Chondrocyte (in vitro differentiated cells): ENCODE results near the gene DAZAP1. TPM values are rescaled to one million over a fixed set of nuclear protein-coding genes. Genes with fewer than 3 reads are reported as not detected.

Experiments
- DNase-seq: peaks from one replicate; pipeline ENCODE4 v3.0.0; 2021; ENCODE audit warnings: mixed read lengths, low spot score
- H3K27ac Mint-ChIP-seq: one replicate; pipeline ENCODE4 v1.8.0; 2021; ENCODE audit warnings: mild to moderate bottlenecking, moderate library complexity, mixed read lengths; ENCODE audit not compliant: unreplicated experiment
- H3K27me3 Mint-ChIP-seq: 2 replicates; pipeline ENCODE4 v1.8.0; 2021; ENCODE audit warnings: low read depth, mixed read lengths
- H3K36me3 Mint-ChIP-seq: 2 replicates; pipeline ENCODE4 v1.8.0; 2021; ENCODE audit warnings: low read depth, mixed read lengths
- H3K4me1 Mint-ChIP-seq: 2 replicates; pipeline ENCODE4 v1.8.0; 2021; ENCODE audit warnings: low read depth, mild to moderate bottlenecking, mixed read lengths
- H3K4me3 Mint-ChIP-seq: one replicate; pipeline ENCODE4 v1.8.0; 2021; ENCODE audit warnings: mild to moderate bottlenecking, moderate library complexity, mixed read lengths; ENCODE audit not compliant: unreplicated experiment
- H3K9me3 Mint-ChIP-seq: 2 replicates; pipeline ENCODE4 v1.8.0; 2021; ENCODE audit warnings: low read depth, mixed read lengths
- total RNA-seq: library from RNA; stranded (reverse); gene quantifications from 3 replicates; pipeline ENCODE4 v1.2.1, GENCODE V29; 2021
- TF ChIP-seq, protein P1 (sequence below): fragments of 200-600 bp; sonication (generic); IDR thresholded peaks from 2 replicates; pipeline ENCODE4 v1.5.0; 2021; ENCODE audit warnings: antibody characterized with exemption, mild to moderate bottlenecking, moderate library complexity

Gene DAZAP1
- total RNA-seq, 1 donor from 2014 or later, result 88.0 TPM

DNA sequence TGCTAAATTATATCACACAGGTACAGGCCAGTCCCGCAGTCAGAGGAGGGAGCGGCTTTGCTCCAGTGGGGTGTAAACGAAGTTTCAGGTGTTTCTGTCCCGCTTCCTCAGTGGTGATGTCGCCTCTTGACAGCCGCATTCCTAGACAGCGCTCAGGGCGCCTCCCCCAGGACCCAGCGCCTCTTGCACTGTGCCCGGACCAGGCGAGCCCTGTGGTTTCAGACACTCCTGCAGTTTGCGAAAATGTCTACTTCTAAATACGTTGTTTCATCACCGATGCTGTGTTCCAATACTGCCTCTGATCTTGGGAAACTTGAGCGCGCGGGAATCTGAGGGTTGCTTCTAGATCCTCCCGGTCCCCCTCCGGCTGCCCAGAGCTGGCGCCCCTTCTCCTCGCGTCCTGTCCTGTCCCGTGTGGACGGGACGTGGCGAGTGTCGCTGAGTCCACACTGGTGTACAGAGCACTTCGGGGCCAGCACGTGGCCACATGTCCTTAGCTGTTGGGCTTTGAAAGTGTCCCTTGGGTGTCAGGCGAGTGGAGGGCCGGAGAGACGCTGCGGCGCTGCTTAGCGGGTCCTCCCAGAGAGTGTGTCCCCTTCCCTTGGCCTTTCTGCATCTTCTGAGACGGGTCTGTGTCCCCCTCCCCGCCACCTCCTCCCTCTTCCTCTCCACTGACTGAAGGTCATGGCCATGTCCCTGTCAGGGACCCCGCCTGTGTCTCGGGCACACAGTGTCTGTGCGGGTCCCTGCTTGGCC is 16.2 kb downstream of the DAZAP1 start:
- no peaks in the 10 kb centered on the region for H3K27me3 Mint-ChIP-seq
- H3K27ac Mint-ChIP-seq, result no peak overlapping the region
- peaks cover 17% of the 10 kb centered on the region for H3K36me3 Mint-ChIP-seq
- DNase-seq, result peak; percentile 88
- no peaks in the 10 kb centered on the region for H3K9me3 Mint-ChIP-seq
- no peak overlapping the region for H3K4me3 Mint-ChIP-seq
- TF ChIP-seq, protein P1, sequence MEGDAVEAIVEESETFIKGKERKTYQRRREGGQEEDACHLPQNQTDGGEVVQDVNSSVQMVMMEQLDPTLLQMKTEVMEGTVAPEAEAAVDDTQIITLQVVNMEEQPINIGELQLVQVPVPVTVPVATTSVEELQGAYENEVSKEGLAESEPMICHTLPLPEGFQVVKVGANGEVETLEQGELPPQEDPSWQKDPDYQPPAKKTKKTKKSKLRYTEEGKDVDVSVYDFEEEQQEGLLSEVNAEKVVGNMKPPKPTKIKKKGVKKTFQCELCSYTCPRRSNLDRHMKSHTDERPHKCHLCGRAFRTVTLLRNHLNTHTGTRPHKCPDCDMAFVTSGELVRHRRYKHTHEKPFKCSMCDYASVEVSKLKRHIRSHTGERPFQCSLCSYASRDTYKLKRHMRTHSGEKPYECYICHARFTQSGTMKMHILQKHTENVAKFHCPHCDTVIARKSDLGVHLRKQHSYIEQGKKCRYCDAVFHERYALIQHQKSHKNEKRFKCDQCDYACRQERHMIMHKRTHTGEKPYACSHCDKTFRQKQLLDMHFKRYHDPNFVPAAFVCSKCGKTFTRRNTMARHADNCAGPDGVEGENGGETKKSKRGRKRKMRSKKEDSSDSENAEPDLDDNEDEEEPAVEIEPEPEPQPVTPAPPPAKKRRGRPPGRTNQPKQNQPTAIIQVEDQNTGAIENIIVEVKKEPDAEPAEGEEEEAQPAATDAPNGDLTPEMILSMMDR, result no peak
- H3K4me1 Mint-ChIP-seq, result no peaks in the 10 kb centered on the region

DNA sequence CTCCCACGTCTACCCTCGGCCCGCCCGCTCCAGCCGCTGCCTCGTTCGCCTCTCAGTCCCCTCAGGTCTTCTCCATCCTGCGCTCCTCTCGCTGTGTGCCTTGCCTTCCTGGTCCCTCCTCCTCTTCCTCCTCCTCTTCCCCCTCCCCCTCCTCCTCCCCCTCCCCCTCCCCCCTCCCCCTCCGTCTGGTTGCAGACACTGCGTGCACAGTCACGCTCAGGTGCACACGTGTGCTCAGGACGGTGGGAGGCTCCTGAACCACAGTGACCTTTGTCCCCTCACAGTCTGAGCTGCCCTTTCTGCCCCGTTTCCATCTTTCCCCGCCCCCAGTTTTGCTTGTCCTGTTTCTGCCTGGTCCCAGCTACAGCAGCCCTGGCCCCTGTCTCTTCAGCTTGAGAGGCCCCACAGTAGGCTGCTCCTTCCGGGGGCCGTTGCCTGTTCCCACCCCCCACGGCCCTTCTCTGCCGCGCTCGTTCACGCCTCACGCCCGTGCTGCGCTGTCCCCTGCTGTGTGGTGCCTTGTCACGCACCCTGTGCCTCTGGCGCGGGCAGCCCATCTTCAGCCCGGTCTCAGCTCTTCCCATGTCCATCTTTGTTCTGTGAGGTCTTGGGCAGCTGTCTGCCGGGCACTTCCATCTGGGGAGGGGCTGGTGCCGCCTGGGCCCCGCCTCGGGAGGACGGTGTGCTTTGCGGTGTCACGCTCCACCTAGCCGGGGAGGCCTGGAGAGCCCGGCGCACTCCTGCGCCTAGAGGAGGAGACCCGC is 17.0 kb downstream of the DAZAP1 start:
- DNase-seq, result no peak
- Mint-ChIP-seq H3K36me3 (peaks cover 16% of the 10 kb centered on the region), H3K27ac (no peak overlapping the region), H3K4me3 (no peak overlapping the region), H3K27me3 (no peaks in the 10 kb centered on the region), H3K4me1 (no peaks in the 10 kb centered on the region), H3K9me3 (no peaks in the 10 kb centered on the region)
- TF ChIP-seq, protein P1, result no peak

DNA sequence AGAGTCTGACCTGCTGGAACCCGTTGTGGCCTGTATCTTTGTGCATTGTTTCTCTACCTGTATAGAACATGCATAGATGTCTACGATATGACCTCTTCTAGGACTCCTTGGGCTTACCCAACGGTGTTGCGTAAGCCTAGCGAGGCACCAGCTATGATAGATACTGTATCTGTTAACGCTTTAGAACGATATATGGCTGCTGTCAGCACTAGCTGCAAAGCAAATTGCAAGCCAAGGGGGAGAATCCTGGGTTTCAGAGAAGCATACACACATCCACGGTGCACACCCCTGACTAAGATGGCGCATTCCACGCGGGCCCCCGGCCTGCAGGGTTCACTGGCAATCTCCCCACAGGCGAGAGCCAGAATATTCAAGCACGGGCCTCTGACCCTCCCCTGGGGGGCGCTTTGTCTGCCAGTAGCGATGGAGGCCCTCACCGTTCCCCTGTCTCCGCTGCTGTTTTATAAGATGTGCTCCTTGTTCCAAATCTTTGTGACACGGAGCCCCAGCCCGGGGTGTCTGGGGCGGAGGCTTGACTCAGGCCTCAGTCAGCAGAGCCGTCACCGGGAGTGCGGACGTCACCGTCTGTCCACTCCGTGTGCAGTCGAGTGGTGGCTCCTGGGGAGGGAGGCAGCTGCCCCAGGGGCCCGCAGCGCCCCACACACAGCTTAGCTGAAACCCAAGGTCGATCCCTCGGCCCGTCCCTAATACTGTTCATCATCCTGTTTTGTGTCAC is 17.9 kb downstream of the DAZAP1 start:
- H3K27me3 Mint-ChIP-seq, result no peaks in the 10 kb centered on the region
- H3K4me1 Mint-ChIP-seq, result no peaks in the 10 kb centered on the region
- no peak overlapping the region for H3K4me3 Mint-ChIP-seq
- TF ChIP-seq, protein P1, result no peak
- H3K9me3 Mint-ChIP-seq, result no peaks in the 10 kb centered on the region
- DNase-seq, result no peak
- H3K36me3 Mint-ChIP-seq, result peaks cover 14% of the 10 kb centered on the region
- no peak overlapping the region for H3K27ac Mint-ChIP-seq

DNA sequence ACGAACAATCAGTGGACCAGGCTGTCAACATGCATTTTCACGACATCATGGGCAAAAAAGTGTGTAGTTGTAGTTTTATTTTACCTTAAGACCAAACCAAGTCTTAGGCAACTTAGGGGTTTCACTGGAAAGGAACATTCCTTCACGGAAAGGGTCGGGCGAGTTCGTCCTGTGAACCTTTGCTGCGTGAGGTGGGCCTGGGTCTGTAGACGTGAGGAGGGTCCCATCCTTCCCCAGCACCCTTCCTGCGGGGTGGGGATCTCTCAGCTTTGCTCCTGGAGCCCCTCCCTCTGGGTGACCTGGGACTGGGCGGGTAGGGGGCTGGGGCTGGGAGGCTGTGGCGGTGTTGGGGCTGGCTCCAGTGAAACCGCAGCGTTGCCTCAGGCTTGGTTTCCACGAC is 18.5 kb downstream of the DAZAP1 start:
- no peaks in the 10 kb centered on the region for H3K27me3 Mint-ChIP-seq
- no peaks in the 10 kb centered on the region for H3K4me1 Mint-ChIP-seq
- H3K36me3 Mint-ChIP-seq, result peaks cover 11% of the 10 kb centered on the region
- no peak overlapping the region for H3K27ac Mint-ChIP-seq
- no peak for DNase-seq
- TF ChIP-seq, protein P1, result no peak
- H3K9me3 Mint-ChIP-seq, result no peaks in the 10 kb centered on the region
- no peak overlapping the region for H3K4me3 Mint-ChIP-seq

DNA sequence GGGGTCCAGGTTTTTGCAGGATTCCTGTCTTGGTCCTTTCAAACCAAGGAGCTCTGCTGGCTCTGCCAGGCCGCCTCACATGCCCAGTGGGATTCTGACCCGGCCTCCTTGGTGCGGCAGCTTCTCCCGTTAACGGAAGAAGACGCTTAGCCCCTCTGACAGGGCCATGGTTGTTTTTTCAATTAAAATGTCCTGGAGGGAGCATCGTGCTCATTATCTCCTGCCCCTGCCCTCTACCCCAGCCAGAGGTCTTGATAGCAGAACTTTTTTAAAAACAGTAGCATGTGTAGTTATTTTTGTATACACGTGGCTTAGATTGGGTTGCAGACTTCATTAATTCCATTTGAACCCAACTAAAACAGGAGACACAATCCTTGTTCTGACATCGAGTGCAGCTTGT is 19.4 kb downstream of the DAZAP1 start:
- Mint-ChIP-seq H3K36me3 (peaks cover 11% of the 10 kb centered on the region), H3K4me3 (no peak overlapping the region), H3K4me1 (no peaks in the 10 kb centered on the region), H3K27me3 (no peaks in the 10 kb centered on the region), H3K27ac (no peak overlapping the region), H3K9me3 (no peaks in the 10 kb centered on the region)
- DNase-seq, result no peak
- TF ChIP-seq, protein P1, result no peak
